T-helper 22 cell (primary cell): Measurements from ENCODE around the gene DDI1.
"Not testable (repeated sequence)": the region's sequence is repeated elsewhere in the genome, so short reads cannot be mapped to it uniquely, and the experiment has no call there.

Experiments used
- DNase-seq: peaks from one replicate; pipeline ENCODE4 v3.0.0-alpha.2; 2020; ENCODE audit warnings: low read depth

DDI1 gene

DNA sequence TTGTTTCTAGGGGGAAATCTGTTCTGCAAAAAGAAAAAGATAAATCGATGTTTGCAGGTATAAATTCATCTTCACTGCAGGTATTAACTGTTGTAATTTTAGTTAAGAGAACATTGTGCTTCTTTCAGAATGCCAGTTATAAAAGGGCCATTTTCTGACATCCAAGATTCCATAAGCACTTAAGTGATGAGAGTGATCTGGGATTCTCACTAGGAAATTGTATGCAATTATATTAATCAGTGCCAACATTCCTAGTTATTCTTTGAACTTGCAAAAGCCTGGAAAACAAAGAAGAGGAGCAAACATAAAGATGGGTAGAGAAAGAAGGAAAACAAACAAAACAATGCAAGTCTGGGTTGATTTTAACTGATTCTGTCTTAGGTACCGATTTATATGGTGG, 5.4 kb downstream of the DDI1 start:
- DNase-seq: no peak

DNA sequence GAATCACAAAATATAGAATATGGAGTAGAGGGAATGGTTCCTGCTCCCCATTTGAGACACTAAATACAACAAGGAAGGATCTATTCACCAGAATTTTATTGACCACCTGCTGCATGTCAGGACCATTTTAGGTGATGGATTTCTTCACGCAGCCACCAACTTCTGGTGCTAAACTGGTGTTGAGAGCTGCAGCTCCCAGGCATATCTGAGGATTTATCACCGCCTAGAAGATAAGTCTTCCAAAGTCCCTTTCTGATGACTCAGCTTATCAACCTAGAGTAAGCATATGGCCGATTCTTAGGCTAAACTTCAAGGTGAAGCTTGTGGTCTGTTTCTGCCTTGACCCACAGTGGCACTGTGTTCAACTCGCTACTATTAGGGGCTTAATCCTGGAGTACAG, 6.7 kb downstream of the DDI1 start:
- no peak for DNase-seq

DNA sequence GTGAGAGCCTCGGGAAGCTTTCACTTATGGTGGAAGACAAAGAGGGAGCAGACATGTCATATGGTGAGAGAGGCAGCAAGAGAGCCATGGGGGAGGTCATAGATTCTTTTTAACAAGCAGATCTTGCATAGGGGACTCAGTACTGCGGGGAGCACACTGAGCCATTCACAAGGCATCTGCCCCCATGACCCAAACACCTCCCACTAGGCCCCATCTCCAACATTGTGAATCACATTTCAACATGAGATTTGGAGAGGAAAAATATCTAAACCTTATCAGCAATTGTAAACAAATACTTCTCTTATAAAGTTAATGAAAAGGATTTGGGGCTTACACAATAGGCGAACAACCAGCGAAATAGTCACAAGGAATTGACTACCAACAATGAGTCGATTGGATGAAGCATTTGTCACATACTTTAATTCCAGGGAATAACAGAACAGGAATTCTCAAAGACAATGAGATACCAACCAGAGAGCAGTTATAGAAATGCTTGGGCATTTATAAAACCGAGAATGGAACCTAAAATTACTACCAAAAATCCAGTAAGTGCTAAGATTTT, 7.3 kb downstream of the DDI1 start:
- no peak for DNase-seq

DNA sequence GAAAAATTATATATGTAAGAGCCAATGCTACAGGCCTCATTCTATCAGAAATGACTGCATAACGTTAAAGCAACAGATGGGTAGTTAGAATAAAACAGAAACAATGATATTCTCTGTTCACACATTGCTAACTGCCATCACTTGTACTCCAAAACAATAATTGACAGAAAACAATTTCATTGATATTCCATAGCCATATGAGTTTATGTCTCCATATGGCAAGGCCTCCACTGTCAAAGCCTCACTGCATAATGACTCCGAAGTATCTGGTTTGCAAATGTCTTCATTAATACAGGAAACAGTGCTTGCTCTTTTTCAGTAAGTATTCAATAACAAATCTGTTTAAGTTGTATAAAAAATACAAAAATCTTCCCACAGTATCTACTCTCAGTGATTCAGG, 9.9 kb downstream of the DDI1 start:
- no peak for DNase-seq

DNA sequence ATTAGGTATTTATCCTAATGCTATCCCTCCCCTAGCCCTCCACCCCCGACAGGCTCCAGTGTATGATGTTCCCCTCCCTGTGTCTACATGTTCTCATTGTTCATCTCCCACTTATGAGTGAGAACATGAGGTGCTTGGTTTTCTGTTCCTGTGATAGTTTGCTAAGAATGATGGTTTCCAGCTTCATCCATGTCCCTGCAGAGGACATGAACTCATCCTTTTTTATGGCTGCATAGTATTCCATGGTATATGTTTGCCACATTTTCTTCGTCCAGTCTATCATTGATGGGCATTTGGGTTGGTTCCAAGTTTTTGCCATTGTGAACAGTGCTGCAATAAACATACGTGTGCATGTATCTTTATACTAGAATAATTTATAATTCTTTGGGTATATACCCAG, 10.4 kb downstream of the DDI1 start:
- not testable (repeated sequence) for DNase-seq

DNA sequence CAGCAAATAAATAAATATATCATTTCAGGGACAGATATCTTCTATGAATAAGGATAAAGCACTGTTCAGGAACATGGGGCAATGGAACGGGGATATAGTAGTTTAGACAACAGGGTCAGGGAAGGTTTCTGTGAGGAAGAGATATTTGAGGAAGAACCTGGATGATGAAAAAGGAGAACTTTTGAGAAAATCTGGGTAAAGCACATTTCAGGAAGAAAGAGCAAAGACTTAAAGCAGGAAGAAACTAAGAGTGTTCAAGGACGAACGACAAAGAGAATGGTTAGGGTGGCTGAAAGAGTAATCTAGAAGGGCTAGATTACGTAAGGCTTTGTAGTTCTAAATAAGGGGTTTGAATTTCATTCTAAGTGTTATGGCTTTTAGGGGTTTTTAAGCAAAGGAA, 12.7 kb downstream of the DDI1 start:
- DNase-seq: no peak

DNA sequence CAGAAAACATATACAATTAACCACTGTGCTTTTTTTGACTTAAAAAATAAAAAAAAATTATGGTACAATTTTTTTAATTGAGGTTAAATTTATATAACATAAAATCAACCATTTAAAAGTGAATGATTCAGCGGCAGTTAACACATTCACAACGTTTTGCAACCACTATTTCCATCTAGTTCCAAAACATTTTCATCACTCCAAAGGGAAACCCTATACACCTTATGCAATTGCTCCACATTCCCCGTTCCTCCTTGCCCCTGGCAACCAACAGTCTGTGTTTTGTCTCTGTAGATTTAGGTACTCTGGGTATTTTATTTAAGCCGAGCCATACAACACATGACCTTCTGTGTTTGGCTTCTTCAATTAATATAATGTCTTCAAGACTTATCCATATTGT, 15.3 kb downstream of the DDI1 start:
- DNase-seq: no peak

DNA sequence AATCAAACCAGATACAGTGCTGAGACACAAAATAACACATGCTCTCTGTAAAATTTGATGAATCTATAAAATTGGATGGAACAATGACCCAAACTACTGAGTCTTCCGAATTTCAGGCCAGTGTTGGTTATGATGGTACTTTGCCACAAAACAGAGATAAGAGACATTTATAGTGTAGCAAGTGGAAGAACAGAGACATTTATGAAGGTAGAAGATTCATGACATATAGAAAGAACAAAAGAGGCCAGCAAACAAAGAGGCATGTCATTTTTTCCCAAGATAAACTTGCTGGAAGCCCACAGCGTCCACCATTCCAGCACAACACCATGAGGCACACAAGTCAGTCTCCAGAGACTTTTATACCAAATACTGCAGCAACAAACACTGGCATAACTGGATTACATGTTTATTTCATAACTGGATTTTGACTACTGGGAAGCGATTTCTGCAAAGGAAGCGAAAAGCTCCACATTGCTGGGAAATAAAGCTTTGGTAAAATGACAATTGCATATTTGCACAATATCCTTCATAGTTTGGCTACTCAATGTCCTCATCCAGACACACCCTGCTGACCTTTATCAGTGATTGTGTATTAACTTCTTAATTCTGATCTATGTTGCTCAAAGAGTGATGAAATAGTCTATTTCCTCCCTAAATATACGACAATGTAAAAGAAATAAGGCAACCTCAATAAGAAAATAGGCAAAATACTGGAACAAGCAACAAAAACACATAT, 17.5 kb downstream of the DDI1 start:
- no peak for DNase-seq

DNA sequence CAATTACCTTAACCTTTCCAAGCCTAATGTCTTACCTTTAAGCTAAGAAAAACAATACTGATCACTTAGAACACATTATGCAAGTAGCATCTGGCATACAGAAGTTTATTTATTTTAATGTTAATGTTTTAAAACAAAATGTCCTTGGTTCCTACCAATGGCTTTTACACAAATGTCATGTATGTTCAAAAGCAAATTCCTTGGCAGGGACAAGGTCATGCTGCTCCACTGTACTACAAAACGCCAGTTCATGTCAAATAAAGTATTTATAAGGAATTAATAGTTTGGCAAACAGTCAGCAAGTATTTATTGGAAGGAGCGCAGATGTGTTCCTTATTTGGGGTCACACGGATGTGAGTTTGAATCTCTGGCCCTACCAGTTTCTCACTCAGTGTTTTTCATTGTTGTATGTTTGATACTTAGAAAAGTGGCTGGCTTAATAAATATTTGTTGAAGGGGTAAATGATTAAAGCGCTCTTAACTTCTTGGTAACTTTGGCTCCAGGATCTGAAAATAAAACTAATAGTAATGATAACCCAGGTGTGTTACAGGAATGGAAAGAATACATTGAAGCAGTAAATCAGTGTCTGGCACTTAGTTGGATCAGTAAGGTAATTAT, 18.6 kb downstream of the DDI1 start:
- DNase-seq: no peak

DNA sequence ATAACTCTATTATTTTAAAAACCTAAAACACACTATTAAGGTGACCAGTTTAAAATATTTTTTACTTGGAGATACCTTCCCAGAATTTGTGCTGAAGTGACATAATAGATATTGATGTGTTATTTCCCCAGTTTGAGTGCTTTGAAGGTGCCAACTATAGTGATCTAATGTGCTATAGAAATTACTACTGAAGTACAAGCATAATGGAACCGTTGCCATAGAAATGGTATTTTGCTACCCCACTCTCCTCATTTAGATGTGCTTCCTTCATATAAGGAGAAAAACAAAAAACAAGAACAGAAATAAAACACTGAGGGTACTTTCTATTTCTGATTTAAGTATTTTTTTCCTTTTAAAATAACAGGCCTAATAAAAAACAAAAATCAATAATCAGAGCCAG, 19.2 kb downstream of the DDI1 start:
- no peak for DNase-seq

DNA sequence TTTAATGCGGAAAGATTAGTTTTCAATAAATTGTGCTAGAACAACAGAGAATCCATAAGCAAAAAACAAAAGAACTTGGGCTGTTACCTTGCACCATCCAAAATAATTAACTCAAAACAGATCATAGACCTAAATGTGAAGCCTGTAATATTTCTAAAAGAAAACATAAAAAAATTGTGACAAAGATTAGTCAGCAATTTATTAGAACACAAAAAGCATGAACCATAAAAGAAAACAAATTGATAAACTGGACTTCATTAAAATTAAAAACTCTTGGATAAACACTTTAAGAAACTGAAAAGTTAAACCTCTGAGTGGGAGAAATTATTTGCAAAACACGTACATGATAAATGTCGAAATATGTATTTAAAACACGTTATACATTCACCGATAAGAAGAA, 21.5 kb downstream of the DDI1 start:
- no peak for DNase-seq

DNA sequence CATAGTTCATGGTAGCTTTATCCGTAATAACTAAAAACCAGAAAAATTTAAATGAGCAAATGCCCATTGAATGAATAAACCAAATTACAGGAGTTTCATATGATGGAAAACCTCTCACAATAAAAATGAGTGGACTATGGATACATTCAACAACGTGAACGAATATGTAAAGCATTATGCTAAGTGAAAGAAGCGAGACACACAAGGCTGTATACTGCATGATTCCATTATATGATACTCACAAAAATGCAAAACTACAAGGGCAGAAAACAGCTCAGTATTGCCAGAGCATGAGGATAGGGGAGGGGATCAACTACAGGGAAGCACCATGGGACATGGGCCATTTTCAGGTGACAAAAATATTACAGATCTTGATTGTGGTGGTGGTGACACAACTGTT, 22.2 kb downstream of the DDI1 start:
- DNase-seq: no peak

DNA sequence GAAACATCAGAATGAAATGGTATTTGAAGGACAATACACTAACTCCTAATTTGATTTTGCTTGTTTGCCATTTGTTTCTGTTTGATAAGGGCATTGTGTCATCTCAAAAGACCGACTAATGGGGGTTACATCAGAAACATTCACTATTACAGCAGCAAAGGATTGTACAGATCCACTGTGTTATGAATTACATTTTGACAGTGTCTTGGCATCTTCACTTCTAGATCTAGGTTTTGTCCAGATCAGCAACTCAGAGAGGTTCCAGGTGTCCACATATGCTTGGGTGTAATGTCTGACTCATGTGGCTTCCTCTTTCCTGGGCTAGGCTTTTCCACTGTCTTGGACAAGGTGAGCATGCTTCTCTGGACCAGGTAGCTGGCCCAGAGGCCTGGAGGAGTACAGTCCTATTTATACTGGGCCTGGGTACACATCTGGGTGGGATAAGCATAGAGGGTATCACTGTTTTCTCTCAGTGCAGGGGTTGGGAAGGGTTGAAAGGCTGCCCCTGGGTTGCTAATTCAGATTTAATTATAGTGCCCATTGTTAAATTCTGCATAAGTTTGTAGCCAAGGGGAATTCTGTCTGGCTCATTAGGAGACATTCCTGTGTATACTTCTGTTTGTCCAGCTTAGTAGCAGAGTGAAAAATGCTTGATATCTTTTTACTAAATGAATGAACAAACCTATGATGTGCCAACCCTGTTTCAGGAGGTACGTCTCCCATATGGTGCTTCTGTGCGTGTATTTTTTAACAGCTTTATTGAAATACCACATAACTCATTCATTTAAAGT, 23.8 kb downstream of the DDI1 start:
- no peak for DNase-seq

DNA sequence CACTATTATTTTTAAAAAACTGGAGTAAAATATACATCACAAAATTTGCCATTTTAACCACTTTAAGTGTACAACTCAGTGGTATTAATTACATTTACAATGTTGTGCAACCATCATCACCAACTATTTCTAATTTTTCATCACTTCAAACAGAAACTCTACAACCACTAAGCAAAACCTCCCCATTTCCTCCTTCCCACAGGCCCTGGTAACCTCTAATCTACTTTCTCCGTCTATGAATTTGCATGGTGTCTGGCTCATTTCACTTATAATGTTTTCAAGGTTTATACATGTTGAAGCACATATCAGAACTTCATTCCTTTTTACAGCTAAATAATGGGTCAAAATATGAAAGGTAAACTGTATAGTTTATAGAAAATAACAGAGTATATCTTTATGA, 24.4 kb downstream of the DDI1 start:
- no peak for DNase-seq

DNA sequence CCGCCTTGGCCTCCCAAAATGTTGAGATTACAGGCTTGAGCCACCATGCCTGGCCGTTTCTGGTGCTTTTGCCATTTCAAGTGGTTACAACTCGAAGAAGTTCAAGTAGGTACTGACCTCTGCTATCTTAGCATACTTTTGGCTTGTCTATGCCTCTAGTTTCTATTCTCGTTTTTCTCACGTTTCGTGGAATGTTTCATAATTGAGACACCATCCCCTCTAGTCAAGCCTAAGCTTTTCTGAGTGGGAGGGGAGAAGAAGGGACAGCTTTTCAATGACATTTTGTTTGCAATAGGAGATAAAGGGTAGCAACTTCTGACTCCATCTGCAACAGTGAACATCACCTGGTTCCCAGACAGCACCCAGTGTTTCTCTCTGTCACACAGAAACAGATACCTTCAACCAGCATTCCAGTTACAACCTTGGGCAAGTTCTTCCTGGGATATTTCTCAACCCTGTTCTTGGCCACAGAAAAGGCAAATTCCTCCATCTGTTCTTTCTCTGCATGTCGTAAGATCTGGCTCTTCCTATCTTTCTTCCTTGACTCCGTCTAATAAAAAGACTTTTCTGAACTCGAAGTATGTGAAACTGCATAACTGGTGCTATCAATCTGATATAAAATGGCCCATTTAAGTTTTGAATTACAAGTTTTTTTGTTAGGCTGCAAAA, 25.5 kb downstream of the DDI1 start:
- DNase-seq: no peak

DNA sequence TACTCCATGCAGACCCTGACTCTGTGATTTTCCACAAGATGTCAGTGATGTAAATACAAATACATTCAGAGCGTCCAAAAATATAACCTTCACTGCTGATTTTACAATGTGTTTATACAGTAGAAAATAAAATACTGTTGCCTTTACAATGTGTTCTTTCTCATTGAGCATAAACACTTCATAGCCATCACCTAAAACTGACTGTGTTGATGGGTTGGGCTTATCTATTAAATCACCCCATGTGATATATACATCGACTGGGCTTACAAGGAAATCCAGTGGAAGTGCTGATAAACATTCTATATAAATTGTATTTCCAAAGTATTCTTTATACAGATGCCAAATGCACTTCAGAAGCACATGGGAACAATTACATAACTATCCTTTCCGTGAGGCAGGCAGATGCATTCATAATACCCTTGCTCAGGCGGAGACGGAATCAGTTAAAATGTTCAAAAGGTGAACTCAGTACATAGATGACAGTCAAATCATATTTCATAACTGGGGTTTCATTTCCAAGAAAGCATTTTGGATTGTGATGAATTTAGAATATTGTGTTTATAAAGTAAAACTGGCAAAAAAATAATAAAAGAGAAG, 27.7 kb downstream of the DDI1 start:
- no peak for DNase-seq

DNA sequence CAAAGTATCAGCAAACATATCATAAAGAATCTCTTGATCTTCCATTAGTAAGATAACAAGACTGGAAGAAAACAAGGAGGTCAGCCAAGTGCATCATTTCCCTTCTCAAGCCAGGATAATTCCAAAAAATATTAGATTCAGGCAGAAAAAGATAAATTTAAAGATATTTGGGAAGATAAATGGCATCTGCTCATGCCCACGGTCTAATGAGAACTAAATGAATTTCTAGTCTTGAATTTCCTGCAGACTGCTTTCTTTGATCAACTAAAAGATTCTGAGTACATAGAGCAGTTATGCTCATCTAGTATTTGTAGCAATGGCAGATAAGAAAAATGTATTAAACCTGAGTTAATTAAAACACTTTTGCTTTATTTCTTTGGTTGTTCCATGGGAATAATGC, 31.1 kb downstream of the DDI1 start:
- DNase-seq: no peak

DNA sequence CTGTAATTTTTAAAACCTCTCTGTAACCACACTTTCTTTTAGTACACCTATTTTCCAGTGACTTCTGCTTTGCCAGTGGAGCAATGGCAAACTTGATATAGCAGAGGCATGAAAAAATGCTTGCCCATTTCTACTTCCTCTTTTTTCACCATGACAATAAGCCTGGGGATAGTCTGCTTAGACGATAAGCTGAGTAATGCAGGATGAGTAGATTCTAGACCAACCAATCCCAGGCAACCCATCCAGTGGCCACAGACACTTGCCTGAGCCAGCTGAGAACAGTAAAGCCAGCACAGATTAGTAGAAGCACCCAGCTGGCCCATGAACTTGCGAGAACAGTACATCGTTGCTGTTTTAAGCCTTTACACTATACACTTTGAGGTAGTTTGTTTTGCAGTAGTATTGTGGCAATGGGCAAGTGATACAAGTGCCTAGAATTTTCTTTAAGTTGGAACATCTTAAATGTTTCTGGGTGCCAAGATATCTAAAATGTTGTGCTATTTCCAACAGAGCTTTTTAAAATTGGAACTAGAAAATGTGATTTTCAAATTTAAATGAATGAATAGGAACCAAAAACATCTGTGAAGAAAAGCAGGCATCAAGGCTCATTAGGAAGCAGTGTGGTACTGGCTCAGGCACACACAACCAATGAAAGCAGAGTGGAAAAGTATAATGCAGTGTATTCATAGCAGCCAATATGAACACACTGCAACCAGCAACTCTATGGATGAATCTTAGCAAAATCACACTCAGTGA, 37.7 kb downstream of the DDI1 start:
- DNase-seq: no peak

DNA sequence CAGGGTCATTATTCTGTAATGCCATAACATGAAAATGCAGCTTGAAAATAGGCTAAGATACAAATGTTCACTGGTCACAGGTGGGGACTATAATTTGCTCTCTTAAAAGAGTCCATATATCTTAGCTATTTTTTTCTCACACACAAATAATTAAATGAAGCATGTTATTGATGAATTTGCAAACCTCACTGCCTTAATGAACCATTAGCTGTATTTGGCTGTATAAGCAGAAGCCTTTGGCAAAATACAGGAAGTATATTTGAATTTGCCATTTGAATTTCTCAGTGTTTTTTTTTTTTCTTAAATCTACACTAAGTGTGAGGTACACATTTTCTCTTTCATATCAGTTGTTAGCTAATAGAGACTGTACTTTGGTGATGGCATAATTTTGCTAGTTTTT, 38.7 kb downstream of the DDI1 start:
- DNase-seq: no peak

DNA sequence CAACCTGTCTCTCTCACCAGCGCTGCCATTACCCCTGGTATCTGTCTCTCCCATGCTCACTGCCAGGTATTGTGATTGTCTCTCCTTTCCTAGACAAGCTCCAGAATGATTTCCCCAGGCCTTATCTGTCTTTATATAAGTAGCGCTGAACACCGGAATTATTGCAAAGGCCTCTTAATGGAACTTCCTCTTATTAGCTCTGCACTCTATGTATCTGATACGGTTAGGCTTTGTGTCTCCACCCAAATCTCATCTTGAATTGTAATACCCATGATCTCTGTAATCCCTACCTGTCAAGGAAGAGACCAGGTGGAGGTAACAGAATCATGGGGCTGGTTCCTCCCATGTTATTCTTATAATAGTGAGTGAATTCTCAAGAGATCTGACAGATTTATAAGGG, 39.3 kb downstream of the DDI1 start:
- DNase-seq: no peak

DNA sequence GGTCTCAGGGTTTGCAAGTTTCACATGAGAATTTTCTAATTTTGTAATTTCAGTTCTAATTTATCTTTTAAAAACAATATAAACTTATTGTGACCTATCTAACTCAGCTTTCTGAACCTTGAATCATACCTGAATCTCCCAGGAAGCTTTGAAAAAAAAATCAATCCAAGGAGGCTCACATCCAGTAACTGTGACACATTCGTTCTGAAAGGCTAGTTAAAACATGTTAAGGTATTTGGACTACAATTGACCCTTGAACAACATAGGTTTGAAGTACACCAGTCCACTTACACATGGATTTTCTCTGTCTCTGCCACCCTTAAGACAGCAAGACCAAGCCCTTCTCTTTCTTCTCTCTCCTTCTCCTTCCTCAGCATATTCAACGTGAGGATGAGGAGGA, 40.0 kb downstream of the DDI1 start:
- DNase-seq: no peak
